ENCODE results near the gene NOB1.
A peak's percentile ranks its signal among the peaks of the same experiment; 100 is the strongest.

- TF ChIP-seq, protein P1, sequence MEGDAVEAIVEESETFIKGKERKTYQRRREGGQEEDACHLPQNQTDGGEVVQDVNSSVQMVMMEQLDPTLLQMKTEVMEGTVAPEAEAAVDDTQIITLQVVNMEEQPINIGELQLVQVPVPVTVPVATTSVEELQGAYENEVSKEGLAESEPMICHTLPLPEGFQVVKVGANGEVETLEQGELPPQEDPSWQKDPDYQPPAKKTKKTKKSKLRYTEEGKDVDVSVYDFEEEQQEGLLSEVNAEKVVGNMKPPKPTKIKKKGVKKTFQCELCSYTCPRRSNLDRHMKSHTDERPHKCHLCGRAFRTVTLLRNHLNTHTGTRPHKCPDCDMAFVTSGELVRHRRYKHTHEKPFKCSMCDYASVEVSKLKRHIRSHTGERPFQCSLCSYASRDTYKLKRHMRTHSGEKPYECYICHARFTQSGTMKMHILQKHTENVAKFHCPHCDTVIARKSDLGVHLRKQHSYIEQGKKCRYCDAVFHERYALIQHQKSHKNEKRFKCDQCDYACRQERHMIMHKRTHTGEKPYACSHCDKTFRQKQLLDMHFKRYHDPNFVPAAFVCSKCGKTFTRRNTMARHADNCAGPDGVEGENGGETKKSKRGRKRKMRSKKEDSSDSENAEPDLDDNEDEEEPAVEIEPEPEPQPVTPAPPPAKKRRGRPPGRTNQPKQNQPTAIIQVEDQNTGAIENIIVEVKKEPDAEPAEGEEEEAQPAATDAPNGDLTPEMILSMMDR (IDR thresholded peaks at IDR 0.05) = peak; percentile 88 to 95 (median 92)
- TF ChIP-seq POLR2A (IDR thresholded peaks at IDR 0.05) = no peak
Observed at GRCh38 chr16:69796285-69797118, 41.8 kb upstream of the NOB1 start.
